ENCODE data around the gene SCYGR5.

- TF ChIP-seq, protein P1, sequence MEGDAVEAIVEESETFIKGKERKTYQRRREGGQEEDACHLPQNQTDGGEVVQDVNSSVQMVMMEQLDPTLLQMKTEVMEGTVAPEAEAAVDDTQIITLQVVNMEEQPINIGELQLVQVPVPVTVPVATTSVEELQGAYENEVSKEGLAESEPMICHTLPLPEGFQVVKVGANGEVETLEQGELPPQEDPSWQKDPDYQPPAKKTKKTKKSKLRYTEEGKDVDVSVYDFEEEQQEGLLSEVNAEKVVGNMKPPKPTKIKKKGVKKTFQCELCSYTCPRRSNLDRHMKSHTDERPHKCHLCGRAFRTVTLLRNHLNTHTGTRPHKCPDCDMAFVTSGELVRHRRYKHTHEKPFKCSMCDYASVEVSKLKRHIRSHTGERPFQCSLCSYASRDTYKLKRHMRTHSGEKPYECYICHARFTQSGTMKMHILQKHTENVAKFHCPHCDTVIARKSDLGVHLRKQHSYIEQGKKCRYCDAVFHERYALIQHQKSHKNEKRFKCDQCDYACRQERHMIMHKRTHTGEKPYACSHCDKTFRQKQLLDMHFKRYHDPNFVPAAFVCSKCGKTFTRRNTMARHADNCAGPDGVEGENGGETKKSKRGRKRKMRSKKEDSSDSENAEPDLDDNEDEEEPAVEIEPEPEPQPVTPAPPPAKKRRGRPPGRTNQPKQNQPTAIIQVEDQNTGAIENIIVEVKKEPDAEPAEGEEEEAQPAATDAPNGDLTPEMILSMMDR (IDR thresholded peaks at IDR 0.05; ENCODE audit: poor library complexity, severe bottlenecking): no peak
- TF ChIP-seq TAF1 (IDR thresholded peaks at IDR 0.05; ENCODE audit: low read depth) (no peak), RAD21 (conservative IDR thresholded peaks at IDR 0.05) (no peak)
Measured at GRCh38 chr2:227707390-227707789, 40.8 kb downstream of the SCYGR5 start.

All from neural cell (in vitro differentiated cells).